Thyroid gland (tissue), 4 donors: ENCODE results near the gene TDP2. TPM values are rescaled to one million over a fixed set of nuclear protein-coding genes. Genes with fewer than 3 reads are reported as not detected.
"Not testable (repeated sequence)": the region's sequence is repeated elsewhere in the genome, so short reads cannot be mapped to it uniquely, and the experiment has no call there.

Experiments used
- DNase-seq, 2 donors: peaks; one replicate each; pipeline ENCODE4 v3.0.0-alpha.2; 2019
- H3K27ac ChIP-seq, 3 donors: fragments of 200-600 bp; sonication (generic); 1 replicate in 2 of 3; 2 replicates in 1 of 3; pipeline ENCODE4 v1.5.1; 2016 to 2019; ENCODE audit warnings: mild to moderate bottlenecking in 1 of 3, moderate library complexity in 1 of 3
- H3K27me3 ChIP-seq: fragments of 200-600 bp; sonication (generic); one replicate; pipeline ENCODE4 v1.5.1; 2019
- H3K36me3 ChIP-seq, 2 donors: fragments of 200-600 bp; sonication (generic); one replicate each; pipeline ENCODE4 v1.5.1; 2016 to 2019
- H3K4me1 ChIP-seq, 2 donors: fragments of 200-600 bp; sonication (generic); one replicate each; pipeline ENCODE4 v1.5.1; 2017 to 2019
- H3K4me3 ChIP-seq, 3 donors: fragments of 200-600 bp; sonication (generic); replicated peaks in 1 of 3; 1 replicate in 2 of 3; 2 replicates in 1 of 3; pipeline ENCODE4 v1.5.1; 2016; ENCODE audit warnings: mild to moderate bottlenecking in 1 of 3
- H3K9me3 ChIP-seq: fragments of 200-600 bp; sonication (generic); one replicate; pipeline ENCODE4 v1.5.1; 2017
- POLR2A ChIP-seq, 2 donors: fragments of 450-650 bp; IDR thresholded peaks; one replicate each; pipeline ENCODE4 v1.6.1; 2017; ENCODE audit warnings: antibody characterized with exemption in 2 of 2, mild to moderate bottlenecking in 2 of 2, moderate library complexity in 1 of 2
- WGBS, 2 donors: methylation state at CpG; one replicate each; pipeline ENCODE4 v1.1.5; 2017; 5-methylcytosine and 5-hydroxymethylcytosine counted together
- intact Hi-C: fragments of 100-400 bp; cut with DNase I; formaldehyde crosslinking; loops from one replicate; pipeline ENCODE4 v1.15.1; 2023
- total RNA-seq, 4 donors: library from RNA; depleted of rRNA; stranded (reverse); fragments of >200 nt; gene quantifications; one replicate each; pipeline ENCODE4 v1.2.3, GENCODE V29; 2016
- TF ChIP-seq, protein P1 (sequence below), 6 experiments: fragments of 200-600 bp in 3 of 6; fragments of 450-650 bp in 3 of 6; sonication (generic) in 3 of 6; IDR thresholded peaks; one replicate each; pipeline ENCODE4 v1.5.1; 2016 to 2019; ENCODE audit warnings: antibody characterized with exemption in 6 of 6, mild to moderate bottlenecking in 2 of 6, inconsistent platforms in 1 of 6, moderate library complexity in 1 of 6

TDP2 gene
- total RNA-seq, 4 donors from 2014 or later: 16.8 to 45.6 (median 28.1) TPM

DNA sequence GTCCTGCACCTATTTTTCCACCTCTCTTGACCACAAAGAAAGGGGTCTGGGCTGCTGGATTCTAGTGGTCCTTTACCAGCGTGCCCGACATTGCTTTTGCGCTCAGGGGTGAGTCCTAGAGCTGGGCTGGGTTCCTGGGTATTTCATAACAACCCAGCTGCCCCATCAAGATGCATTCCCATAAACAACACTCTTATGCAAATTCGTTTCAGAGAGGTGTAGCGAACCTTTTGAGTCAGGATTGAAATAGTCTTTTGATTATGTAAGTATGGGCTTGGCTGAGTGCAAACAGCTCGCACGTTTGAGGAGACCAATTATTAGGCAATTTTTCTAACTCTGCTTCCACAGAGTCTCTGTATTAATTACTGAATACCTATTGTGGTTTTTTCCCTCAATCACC is 13.9 kb upstream of the TDP2 start:
- Histone ChIP-seq H3K27ac (no peak overlapping the region), H3K4me1 (no peaks in the 10 kb centered on the region), H3K9me3 (no peaks in the 10 kb centered on the region), H3K4me3 (no peak overlapping the region), H3K27me3 (no peaks in the 10 kb centered on the region), H3K36me3 (no peaks in the 10 kb centered on the region)
- WGBS, 2 donors: 94 to 95% methylated on average over 7 of the region's 7 CpGs
- intact Hi-C loops: no loop called here
- TF ChIP-seq, protein P1, sequence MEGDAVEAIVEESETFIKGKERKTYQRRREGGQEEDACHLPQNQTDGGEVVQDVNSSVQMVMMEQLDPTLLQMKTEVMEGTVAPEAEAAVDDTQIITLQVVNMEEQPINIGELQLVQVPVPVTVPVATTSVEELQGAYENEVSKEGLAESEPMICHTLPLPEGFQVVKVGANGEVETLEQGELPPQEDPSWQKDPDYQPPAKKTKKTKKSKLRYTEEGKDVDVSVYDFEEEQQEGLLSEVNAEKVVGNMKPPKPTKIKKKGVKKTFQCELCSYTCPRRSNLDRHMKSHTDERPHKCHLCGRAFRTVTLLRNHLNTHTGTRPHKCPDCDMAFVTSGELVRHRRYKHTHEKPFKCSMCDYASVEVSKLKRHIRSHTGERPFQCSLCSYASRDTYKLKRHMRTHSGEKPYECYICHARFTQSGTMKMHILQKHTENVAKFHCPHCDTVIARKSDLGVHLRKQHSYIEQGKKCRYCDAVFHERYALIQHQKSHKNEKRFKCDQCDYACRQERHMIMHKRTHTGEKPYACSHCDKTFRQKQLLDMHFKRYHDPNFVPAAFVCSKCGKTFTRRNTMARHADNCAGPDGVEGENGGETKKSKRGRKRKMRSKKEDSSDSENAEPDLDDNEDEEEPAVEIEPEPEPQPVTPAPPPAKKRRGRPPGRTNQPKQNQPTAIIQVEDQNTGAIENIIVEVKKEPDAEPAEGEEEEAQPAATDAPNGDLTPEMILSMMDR (IDR thresholded peaks at IDR 0.05): no peak
- no peak for TF ChIP-seq POLR2A (IDR thresholded peaks at IDR 0.05)
- DNase-seq: no peak

DNA sequence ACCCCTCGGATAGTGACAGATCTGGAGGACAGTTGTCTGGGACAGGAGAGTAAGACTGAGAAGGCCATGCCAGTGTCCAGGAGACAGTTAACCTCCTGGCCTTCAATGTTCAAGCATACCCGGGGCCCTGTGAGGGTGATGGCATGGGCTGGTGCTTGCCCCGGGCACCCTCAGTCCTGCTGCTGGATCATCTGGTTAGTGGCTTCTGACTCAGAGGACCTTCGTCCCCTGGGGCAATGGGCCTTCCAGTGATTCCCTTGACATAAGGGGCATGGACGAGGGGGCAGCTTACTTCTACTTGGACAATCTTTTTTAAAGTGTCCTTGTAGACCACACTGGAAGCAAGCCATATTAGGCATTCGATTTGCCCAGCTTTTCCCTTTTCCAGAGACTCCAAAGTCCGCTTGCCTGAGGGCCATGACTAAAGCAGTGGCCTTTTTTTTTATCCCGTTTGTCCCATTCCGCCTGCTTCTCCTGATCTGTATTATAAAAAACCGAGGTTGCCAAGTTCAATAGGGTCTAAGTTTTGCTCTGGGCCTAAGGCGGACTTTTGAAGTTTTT is 12.2 kb upstream of the TDP2 start:
- WGBS, 2 donors: 95 to 97% methylated on average over 11 of the region's 11 CpGs
- H3K4me3 ChIP-seq, H3K4me1 ChIP-seq, H3K27ac ChIP-seq, H3K9me3 ChIP-seq, intact Hi-C loops, DNase-seq, H3K36me3 ChIP-seq, H3K27me3 ChIP-seq: not testable (repeated sequence)

DNA sequence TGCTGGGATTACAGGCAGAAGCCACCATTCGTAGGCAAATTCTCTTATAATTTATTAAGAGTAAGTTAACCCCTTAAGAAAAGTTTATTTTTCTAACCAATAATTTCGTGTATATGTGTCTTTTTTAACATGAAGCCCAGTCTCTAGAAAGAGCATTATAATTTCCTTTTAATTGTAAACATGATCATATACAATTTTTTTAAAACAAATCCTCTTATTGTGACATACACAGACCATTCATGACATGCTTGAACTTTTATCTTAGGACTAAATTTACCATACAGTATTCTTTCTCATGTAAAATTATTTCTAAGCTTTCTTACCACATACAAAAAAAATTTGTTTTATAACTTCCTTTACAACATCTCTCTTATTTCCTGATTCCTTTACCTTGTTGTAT is 6.9 kb upstream of the TDP2 start:
- no peak for DNase-seq
- Histone ChIP-seq H3K9me3 (no peaks in the 10 kb centered on the region), H3K27ac (no peak overlapping the region), H3K27me3 (no peaks in the 10 kb centered on the region), H3K4me3 (no peak overlapping the region), H3K4me1 (no peaks in the 10 kb centered on the region), H3K36me3 (no peaks in the 10 kb centered on the region)
- 85% methylated on average over 2 of the region's 2 CpGs for WGBS, 2 donors
- intact Hi-C loops: no loop called here
- no peak for TF ChIP-seq POLR2A (IDR thresholded peaks at IDR 0.05)
- TF ChIP-seq, protein P1 (IDR thresholded peaks at IDR 0.05): no peak

DNA sequence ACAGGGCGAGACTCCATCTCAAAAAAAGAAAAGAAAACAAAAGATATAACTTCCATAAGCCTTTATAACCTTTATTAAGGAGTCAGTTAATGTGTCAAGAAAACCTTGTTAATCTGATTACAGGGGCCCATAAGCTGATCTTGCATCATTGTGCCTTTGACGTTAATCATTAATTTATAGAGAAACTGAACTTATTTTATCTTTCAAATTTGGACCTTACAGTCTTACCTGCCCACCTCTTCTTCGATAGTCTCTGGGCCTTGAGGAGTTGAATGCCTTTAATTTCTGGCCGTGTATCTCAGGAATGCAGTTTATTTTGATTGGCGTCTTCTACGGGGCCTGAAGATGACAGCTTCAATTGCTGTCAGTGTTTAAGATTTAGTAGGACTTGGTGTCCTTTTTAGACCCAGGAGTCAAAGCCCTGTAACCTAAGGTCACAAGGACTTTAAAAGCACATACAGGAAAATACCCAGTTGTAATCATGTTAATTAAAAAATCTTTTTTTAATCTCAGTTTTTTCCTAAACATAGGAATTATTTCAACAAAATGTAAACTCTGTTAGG is 6.0 kb upstream of the TDP2 start:
- Histone ChIP-seq H3K27ac (no peak overlapping the region), H3K9me3 (no peaks in the 10 kb centered on the region), H3K36me3 (no peaks in the 10 kb centered on the region), H3K4me3 (no peak overlapping the region), H3K27me3 (no peaks in the 10 kb centered on the region), H3K4me1 (peaks cover 4 to 8% of the 10 kb centered on the region in 2 donors)
- no peak for DNase-seq
- intact Hi-C loops: no loop called here
- TF ChIP-seq POLR2A (IDR thresholded peaks at IDR 0.05): no peak
- TF ChIP-seq, protein P1 (IDR thresholded peaks at IDR 0.05): no peak
- 89 to 97% methylated on average over 6 of the region's 6 CpGs for WGBS, 2 donors

DNA sequence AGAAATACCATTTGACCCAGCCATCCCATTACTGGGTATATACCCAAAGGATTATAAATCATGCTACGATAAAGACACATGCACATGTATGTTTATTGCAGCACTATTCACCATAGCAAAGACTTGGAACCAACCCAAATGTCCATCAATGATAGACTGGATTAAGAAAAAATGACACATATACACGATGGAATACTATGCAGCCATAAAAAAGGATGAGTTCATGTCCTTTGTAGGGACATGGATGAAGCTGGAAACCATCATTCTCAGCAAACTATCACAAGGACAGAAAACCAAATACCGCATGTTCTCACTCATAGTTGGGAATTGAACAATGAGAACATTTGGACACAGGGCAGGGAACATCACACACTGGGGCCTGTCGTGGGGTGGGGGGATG is 4.4 kb upstream of the TDP2 start:
- DNase-seq: not testable (repeated sequence)
- whole genome bisulfite sequencing, 2 donors: 95 to 96% methylated on average over 4 of the region's 4 CpGs

DNA sequence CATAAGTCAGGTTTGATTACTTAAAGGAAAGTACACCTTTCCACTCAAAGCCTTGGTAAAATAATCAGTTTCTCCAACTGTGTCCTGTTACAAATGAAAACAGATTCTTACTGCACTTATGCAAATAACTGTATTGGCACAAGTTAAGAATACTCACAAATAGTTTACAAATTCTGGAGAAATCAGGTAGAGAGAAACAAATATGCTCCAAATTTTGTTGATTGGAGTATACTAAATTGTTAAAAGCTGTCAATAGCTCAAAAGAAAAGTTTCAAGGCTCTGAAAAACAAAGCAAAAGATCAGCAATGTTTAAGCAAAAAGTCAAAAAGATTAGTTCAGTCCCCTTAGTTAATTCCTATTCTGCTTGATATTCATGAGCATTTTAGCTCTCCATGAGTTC is 3.8 kb upstream of the TDP2 start:
- H3K36me3 ChIP-seq, intact Hi-C loops, H3K27ac ChIP-seq, H3K4me3 ChIP-seq, H3K27me3 ChIP-seq, H3K9me3 ChIP-seq, DNase-seq: not testable (repeated sequence)
- H3K4me1 ChIP-seq: peaks cover 7 to 15% of the 10 kb centered on the region in 2 donors

More for the DNA sequence above, 4.4 kb upstream of the TDP2 start:
- H3K9me3 ChIP-seq, intact Hi-C loops, H3K27me3 ChIP-seq, H3K27ac ChIP-seq, H3K4me3 ChIP-seq, H3K36me3 ChIP-seq: not testable (repeated sequence)
- peaks cover 6 to 11% of the 10 kb centered on the region in 2 donors for H3K4me1 ChIP-seq
